ENCODE results near the gene DHX57. TPM values are rescaled to one million over a fixed set of nuclear protein-coding genes. Genes with fewer than 3 reads are reported as not detected.

Gene DHX57
- polyA plus RNA-seq, 1 donor from 2014 or later = 44.0 TPM

DNA sequence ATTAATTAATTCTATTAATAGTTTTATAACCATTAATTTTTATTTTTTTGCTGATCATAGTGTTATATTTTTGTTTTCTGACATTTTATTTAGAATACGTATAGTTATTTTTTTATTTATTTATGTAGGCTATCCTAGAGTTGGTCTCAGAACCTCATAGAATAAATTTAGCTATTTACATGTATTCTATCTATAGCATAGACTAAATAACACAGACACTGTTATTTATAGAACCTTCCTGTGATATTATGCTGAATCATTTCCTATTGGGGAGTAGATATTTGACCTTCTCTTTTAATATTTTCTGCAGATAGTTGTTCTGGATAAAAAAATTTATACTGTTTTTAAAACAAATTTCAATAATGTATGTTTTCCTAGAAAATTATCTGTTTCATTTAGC lies 34.1 kb upstream of the DHX57 start:
- no peak overlapping the region for H2AFZ ChIP-seq (ENCODE audit: low read depth, low read length)
- H3K27me3 ChIP-seq (ENCODE audit: insufficient read depth, low read depth, low read length) = no peaks in the 10 kb centered on the region
- no peaks in the 10 kb centered on the region for H3K79me2 ChIP-seq (replicated peaks; ENCODE audit: insufficient read depth, low read length)
- no peaks in the 10 kb centered on the region for H3K9me2 ChIP-seq (ENCODE audit: insufficient read depth, low read length)
- H4K20me1 ChIP-seq (ENCODE audit: insufficient read depth) = no peaks in the 10 kb centered on the region
- H3K36me3 ChIP-seq (ENCODE audit: insufficient read depth, low read length) = no peaks in the 10 kb centered on the region
- no peak overlapping the region for H3K4me2 ChIP-seq (ENCODE audit: low read length)
- H3K9me3 ChIP-seq (ENCODE audit: low read length) = no peaks in the 10 kb centered on the region
- TF ChIP-seq, protein P1, sequence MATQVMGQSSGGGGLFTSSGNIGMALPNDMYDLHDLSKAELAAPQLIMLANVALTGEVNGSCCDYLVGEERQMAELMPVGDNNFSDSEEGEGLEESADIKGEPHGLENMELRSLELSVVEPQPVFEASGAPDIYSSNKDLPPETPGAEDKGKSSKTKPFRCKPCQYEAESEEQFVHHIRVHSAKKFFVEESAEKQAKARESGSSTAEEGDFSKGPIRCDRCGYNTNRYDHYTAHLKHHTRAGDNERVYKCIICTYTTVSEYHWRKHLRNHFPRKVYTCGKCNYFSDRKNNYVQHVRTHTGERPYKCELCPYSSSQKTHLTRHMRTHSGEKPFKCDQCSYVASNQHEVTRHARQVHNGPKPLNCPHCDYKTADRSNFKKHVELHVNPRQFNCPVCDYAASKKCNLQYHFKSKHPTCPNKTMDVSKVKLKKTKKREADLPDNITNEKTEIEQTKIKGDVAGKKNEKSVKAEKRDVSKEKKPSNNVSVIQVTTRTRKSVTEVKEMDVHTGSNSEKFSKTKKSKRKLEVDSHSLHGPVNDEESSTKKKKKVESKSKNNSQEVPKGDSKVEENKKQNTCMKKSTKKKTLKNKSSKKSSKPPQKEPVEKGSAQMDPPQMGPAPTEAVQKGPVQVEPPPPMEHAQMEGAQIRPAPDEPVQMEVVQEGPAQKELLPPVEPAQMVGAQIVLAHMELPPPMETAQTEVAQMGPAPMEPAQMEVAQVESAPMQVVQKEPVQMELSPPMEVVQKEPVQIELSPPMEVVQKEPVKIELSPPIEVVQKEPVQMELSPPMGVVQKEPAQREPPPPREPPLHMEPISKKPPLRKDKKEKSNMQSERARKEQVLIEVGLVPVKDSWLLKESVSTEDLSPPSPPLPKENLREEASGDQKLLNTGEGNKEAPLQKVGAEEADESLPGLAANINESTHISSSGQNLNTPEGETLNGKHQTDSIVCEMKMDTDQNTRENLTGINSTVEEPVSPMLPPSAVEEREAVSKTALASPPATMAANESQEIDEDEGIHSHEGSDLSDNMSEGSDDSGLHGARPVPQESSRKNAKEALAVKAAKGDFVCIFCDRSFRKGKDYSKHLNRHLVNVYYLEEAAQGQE (IDR thresholded peaks at IDR 0.05; ENCODE audit: borderline replicate concordance) = no peak
- no peak for TF ChIP-seq TAF1 (IDR thresholded peaks at IDR 0.05; ENCODE audit: low read depth)
- TF ChIP-seq EZH2 (IDR thresholded peaks at IDR 0.05; ENCODE audit: borderline replicate concordance, insufficient read depth, low read length, poor library complexity, severe bottlenecking) = no peak
- no peak for TF ChIP-seq SMC3 (conservative IDR thresholded peaks at IDR 0.05; ENCODE audit: poor library complexity)
- no peak for TF ChIP-seq MXI1 (conservative IDR thresholded peaks at IDR 0.05; ENCODE audit: poor library complexity, severe bottlenecking)
- TF ChIP-seq POLR2AphosphoS5 (IDR thresholded peaks at IDR 0.05) = no peak
- TF ChIP-seq EP300 (conservative IDR thresholded peaks at IDR 0.05; ENCODE audit: poor library complexity, severe bottlenecking) = no peak
- TF ChIP-seq, protein P2, sequence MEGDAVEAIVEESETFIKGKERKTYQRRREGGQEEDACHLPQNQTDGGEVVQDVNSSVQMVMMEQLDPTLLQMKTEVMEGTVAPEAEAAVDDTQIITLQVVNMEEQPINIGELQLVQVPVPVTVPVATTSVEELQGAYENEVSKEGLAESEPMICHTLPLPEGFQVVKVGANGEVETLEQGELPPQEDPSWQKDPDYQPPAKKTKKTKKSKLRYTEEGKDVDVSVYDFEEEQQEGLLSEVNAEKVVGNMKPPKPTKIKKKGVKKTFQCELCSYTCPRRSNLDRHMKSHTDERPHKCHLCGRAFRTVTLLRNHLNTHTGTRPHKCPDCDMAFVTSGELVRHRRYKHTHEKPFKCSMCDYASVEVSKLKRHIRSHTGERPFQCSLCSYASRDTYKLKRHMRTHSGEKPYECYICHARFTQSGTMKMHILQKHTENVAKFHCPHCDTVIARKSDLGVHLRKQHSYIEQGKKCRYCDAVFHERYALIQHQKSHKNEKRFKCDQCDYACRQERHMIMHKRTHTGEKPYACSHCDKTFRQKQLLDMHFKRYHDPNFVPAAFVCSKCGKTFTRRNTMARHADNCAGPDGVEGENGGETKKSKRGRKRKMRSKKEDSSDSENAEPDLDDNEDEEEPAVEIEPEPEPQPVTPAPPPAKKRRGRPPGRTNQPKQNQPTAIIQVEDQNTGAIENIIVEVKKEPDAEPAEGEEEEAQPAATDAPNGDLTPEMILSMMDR (IDR thresholded peaks at IDR 0.05; ENCODE audit: poor library complexity, severe bottlenecking) = no peak
- no peak for TF ChIP-seq RAD21 (conservative IDR thresholded peaks at IDR 0.05)
- H3K27ac ChIP-seq (ENCODE audit: low read length) = no peak overlapping the region
- H3F3A ChIP-seq (ENCODE audit: insufficient read depth, low read length, poor library complexity, severe bottlenecking) = no peaks in the 10 kb centered on the region
- no peak overlapping the region for H3K9ac ChIP-seq (ENCODE audit: low read length)
- H3K4me3 ChIP-seq (ENCODE audit: low read length) = no peak overlapping the region

GRCh38 chr2:38907743-38908562 lies 32.2 kb upstream of the DHX57 start:
- Histone ChIP-seq H3K27me3 (ENCODE audit: insufficient read depth, low read depth, low read length) (no peaks in the 10 kb centered on the region), H3K9ac (ENCODE audit: low read length) (no peak overlapping the region), H3K27ac (ENCODE audit: low read length) (no peak overlapping the region), H3F3A (ENCODE audit: insufficient read depth, low read length, poor library complexity, severe bottlenecking) (no peaks in the 10 kb centered on the region), H2AFZ (ENCODE audit: low read depth, low read length) (no peak overlapping the region), H3K9me2 (ENCODE audit: insufficient read depth, low read length) (no peaks in the 10 kb centered on the region), H4K20me1 (ENCODE audit: insufficient read depth) (no peaks in the 10 kb centered on the region), H3K4me2 (ENCODE audit: low read length) (no peak overlapping the region), H3K9me3 (ENCODE audit: low read length) (no peaks in the 10 kb centered on the region), H3K79me2 (replicated peaks; ENCODE audit: insufficient read depth, low read length) (no peaks in the 10 kb centered on the region), H3K36me3 (ENCODE audit: insufficient read depth, low read length) (no peaks in the 10 kb centered on the region), H3K4me3 (ENCODE audit: low read length) (no peak overlapping the region)
- no peak for TF ChIP-seq RAD21 (conservative IDR thresholded peaks at IDR 0.05)
- no peak for TF ChIP-seq POLR2AphosphoS5 (IDR thresholded peaks at IDR 0.05)
- TF ChIP-seq, protein P1 (IDR thresholded peaks at IDR 0.05; ENCODE audit: borderline replicate concordance) = no peak
- no peak for TF ChIP-seq EP300 (conservative IDR thresholded peaks at IDR 0.05; ENCODE audit: poor library complexity, severe bottlenecking)
- TF ChIP-seq EZH2 (IDR thresholded peaks at IDR 0.05; ENCODE audit: borderline replicate concordance, insufficient read depth, low read length, poor library complexity, severe bottlenecking) = no peak
- no peak for TF ChIP-seq MXI1 (conservative IDR thresholded peaks at IDR 0.05; ENCODE audit: poor library complexity, severe bottlenecking)
- TF ChIP-seq TAF1 (IDR thresholded peaks at IDR 0.05; ENCODE audit: low read depth) = no peak
- TF ChIP-seq SMC3 (conservative IDR thresholded peaks at IDR 0.05; ENCODE audit: poor library complexity) = no peak
- TF ChIP-seq, protein P2 (IDR thresholded peaks at IDR 0.05; ENCODE audit: poor library complexity, severe bottlenecking) = no peak
